Parathyroid adenoma (tissue), 2 donors: ENCODE results near the gene RARRES2.

ENCODE experiments used
- H2AFZ ChIP-seq: fragments of 300-600 bp; sonication (generic); one replicate; pipeline ENCODE4 v1.7.0; 2017; ENCODE audit warnings: antibody characterized with exemption, mild to moderate bottlenecking
- H3K27ac ChIP-seq: fragments of 300-600 bp; sonication (generic); one replicate; pipeline ENCODE4 v1.7.0; 2017
- H3K27me3 ChIP-seq: fragments of 300-600 bp; sonication (generic); one replicate; pipeline ENCODE4 v1.7.0; 2017; ENCODE audit warnings: low read length; ENCODE audit not compliant: control insufficient read depth, insufficient read depth
- H3K36me3 ChIP-seq: fragments of 300-600 bp; sonication (generic); one replicate; pipeline ENCODE4 v1.7.0; 2017; ENCODE audit warnings: low read length; ENCODE audit not compliant: control insufficient read depth, insufficient read depth
- H3K4me1 ChIP-seq: fragments of 300-600 bp; sonication (generic); one replicate; pipeline ENCODE4 v1.7.0; 2017; ENCODE audit warnings: control low read depth
- H3K4me2 ChIP-seq: fragments of 300-600 bp; sonication (generic); one replicate; pipeline ENCODE4 v1.7.0; 2017; ENCODE audit warnings: low read length
- H3K4me3 ChIP-seq: fragments of 300-600 bp; sonication (generic); one replicate; pipeline ENCODE4 v1.7.0; 2017; ENCODE audit warnings: low read depth, low read length
- H3K79me2 ChIP-seq: fragments of 300-600 bp; sonication (generic); one replicate; pipeline ENCODE4 v1.7.0; 2017; ENCODE audit warnings: control low read depth
- H3K9ac ChIP-seq: fragments of 300-600 bp; sonication (generic); one replicate; pipeline ENCODE4 v1.7.0; 2017; ENCODE audit warnings: mild to moderate bottlenecking
- H3K9me3 ChIP-seq: fragments of 300-600 bp; sonication (generic); one replicate; pipeline ENCODE4 v1.7.0; 2017; ENCODE audit warnings: low read length; ENCODE audit not compliant: control insufficient read depth
- CTCF ChIP-seq: fragments of 300-600 bp; sonication (generic); IDR thresholded peaks from one replicate; pipeline ENCODE4 v1.7.0; 2017; ENCODE audit warnings: antibody characterized with exemption, mild to moderate bottlenecking
- donor health status: primary hyperparathyroidism.

RARRES2 gene

DNA sequence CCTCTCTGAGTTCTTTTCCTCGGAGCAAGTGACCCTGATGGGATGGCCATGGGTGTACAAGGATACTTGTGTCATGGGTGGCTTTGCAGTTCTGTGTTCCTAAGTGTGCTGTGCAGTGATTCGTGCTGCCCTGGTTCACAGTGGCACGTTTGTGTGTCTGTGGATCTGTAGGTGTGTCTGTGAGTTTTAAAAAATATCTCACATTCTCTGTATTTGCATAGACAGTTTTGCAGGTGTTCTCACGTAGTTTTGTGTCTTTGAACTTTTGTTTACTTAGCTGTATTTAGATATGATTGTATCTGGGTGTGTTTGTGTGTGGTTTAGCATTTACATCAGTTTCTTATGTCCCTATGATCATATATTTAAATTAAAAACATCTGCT, 41.4 kb upstream of the RARRES2 start:
- H3K79me2 ChIP-seq = no peaks in the 10 kb centered on the region
- H3K27me3 ChIP-seq = no peaks in the 10 kb centered on the region
- H3K27ac ChIP-seq = no peak overlapping the region
- H3K4me2 ChIP-seq = no peak overlapping the region
- no peak for TF ChIP-seq CTCF
- H3K4me3 ChIP-seq = no peak overlapping the region
- no peak overlapping the region for H3K9ac ChIP-seq
- no peaks in the 10 kb centered on the region for H3K4me1 ChIP-seq
- no peaks in the 10 kb centered on the region for H3K36me3 ChIP-seq
- H2AFZ ChIP-seq = no peak overlapping the region
- no peaks in the 10 kb centered on the region for H3K9me3 ChIP-seq

DNA sequence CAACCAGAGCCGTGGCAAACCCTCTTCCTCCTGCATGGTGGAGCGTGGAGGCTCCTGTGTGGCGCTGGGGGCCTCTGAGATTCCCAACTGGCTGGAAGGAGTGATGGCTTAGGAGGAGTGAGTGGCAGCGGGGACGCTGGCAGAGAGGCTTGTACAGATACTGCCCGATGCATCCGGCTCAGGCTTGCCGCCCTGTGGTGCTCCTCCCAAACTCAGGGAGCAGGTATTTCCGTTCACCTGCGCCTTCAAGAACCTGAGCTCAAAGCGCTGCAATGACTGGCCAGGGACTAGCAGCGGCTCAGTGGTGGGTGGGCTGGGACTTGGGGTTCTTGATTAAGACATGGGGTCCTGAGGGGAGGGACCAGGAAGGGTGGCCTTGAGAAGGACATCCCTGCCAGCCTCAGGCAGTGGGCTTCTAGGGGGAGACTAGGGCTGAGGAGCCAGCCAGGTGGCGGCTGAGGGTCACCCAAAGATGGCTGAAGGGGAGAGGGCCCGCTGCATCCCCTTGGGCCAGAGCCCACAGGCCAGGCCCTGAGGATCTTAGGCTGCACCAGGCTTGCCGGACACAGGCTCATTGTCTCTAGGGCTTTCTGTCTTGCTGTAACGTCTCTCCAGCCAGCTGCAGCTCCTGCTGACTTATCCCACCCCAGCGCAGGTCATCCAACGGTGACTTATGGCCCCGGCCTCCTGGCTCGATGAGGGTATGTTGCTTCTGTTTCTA, 40.9 kb upstream of the RARRES2 start:
- no peak overlapping the region for H2AFZ ChIP-seq
- no peaks in the 10 kb centered on the region for H3K9me3 ChIP-seq
- no peak for TF ChIP-seq CTCF
- H3K27me3 ChIP-seq = no peaks in the 10 kb centered on the region
- no peak overlapping the region for H3K4me3 ChIP-seq
- no peak overlapping the region for H3K4me2 ChIP-seq
- H3K79me2 ChIP-seq = no peaks in the 10 kb centered on the region
- no peaks in the 10 kb centered on the region for H3K36me3 ChIP-seq
- H3K9ac ChIP-seq = no peak overlapping the region
- H3K4me1 ChIP-seq = no peaks in the 10 kb centered on the region
- no peak overlapping the region for H3K27ac ChIP-seq

DNA sequence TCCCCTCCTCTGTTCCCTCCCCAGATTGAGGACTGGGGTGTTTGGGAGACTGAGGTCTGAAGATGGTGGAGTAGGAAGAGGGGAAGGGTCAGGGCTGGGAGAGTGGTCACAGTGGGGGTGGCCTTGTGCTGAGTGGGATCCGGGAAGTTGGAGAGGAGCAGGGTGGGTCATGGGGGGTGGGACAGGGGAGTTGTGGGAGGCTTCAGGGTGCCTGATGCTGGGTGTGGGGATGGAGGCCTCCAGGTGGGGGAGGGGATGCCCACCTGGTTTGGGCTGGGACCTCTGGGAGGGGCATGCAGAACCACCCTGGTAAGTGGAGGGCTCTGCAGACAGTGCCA, 40.3 kb upstream of the RARRES2 start:
- Histone ChIP-seq H3K27me3 (no peaks in the 10 kb centered on the region), H3K4me2 (no peak overlapping the region), H3K36me3 (no peaks in the 10 kb centered on the region), H3K79me2 (no peaks in the 10 kb centered on the region), H2AFZ (no peak overlapping the region), H3K9me3 (no peaks in the 10 kb centered on the region), H3K27ac (no peak overlapping the region), H3K4me1 (no peaks in the 10 kb centered on the region), H3K4me3 (no peak overlapping the region), H3K9ac (no peak overlapping the region)
- TF ChIP-seq CTCF = no peak

- Histone ChIP-seq H3K36me3 (no peaks in the 10 kb centered on the region), H2AFZ (no peak overlapping the region), H3K9me3 (no peaks in the 10 kb centered on the region), H3K79me2 (no peaks in the 10 kb centered on the region), H3K27ac (no peak overlapping the region), H3K4me2 (no peak overlapping the region), H3K4me3 (no peak overlapping the region), H3K9ac (no peak overlapping the region), H3K27me3 (no peaks in the 10 kb centered on the region), H3K4me1 (no peaks in the 10 kb centered on the region)
- TF ChIP-seq CTCF = no peak
Measured at GRCh38 chr7:150381096-150381495, 39.7 kb upstream of the RARRES2 start.

- no peaks in the 10 kb centered on the region for H3K4me1 ChIP-seq
- no peak overlapping the region for H3K4me3 ChIP-seq
- no peaks in the 10 kb centered on the region for H3K9me3 ChIP-seq
- no peak for TF ChIP-seq CTCF
- H3K27ac ChIP-seq = no peak overlapping the region
- no peak overlapping the region for H3K9ac ChIP-seq
- H2AFZ ChIP-seq = no peak overlapping the region
- H3K4me2 ChIP-seq = no peak overlapping the region
- H3K79me2 ChIP-seq = no peaks in the 10 kb centered on the region
- H3K36me3 ChIP-seq = no peaks in the 10 kb centered on the region
- H3K27me3 ChIP-seq = no peaks in the 10 kb centered on the region
Measured at GRCh38 chr7:150380463-150380862, 39.0 kb upstream of the RARRES2 start.
